AG04450 (cell line): ENCODE data around the gene GNPTAB. TPM values are rescaled to one million over a fixed set of nuclear protein-coding genes. Genes with fewer than 3 reads are reported as not detected.

ENCODE experiments used
- CTCF ChIA-PET: fragments of 300-600, 350-600 bp; formaldehyde crosslinking; extraction: SDS; loops from one replicate; lab custom pipeline; 2022; ENCODE audit warnings: antibody characterized with exemption, inconsistent platforms; lab: Charles Lee
- POLR2A ChIA-PET: fragments of 350-600 bp; formaldehyde crosslinking; extraction: SDS; loops from one replicate; lab custom pipeline; 2021; ENCODE audit warnings: antibody characterized with exemption, inconsistent platforms; lab: Yijun Ruan, JAX
- DNase-seq: peaks from one replicate; pipeline ENCODE4 v3.0.0-alpha.2; 2011; ENCODE audit warnings: low read depth, low spot score
- H3K27ac ChIP-seq: one replicate; pipeline ENCODE4 v1.5.1; 2012; ENCODE audit warnings: low read depth, low read length, control low read depth
- H3K27me3 ChIP-seq: one replicate; pipeline ENCODE4 v1.6.0; 2012; ENCODE audit warnings: low read length; ENCODE audit not compliant: control insufficient read depth, insufficient read depth
- H3K4me3 ChIP-seq: 2 replicates; pipeline ENCODE4 v1.5.1; 2011; ENCODE audit warnings: mild to moderate bottlenecking, low read depth, low read length, control low read depth
- H3K9me3 ChIP-seq: 2 replicates; pipeline ENCODE4 v1.5.1; 2012; ENCODE audit warnings: low read length; ENCODE audit not compliant: control insufficient read depth, insufficient read depth
- polyA plus RNA-seq: library from polyadenylated mRNA; depleted of rRNA; stranded (reverse); fragments of >200 nt; gene quantifications from 2 replicates; pipeline ENCODE4 v1.2.3, GENCODE V29; 2011
- TF ChIP-seq, protein P1 (sequence below): IDR thresholded peaks from 2 replicates; pipeline ENCODE4 v1.5.1; 2011; ENCODE audit warnings: low read depth, low read length, control low read depth, inconsistent platforms

Gene GNPTAB
- polyA plus RNA-seq, 1 experiment: 34.3 TPM

GRCh38 chr12:101852998-101853397 is 22.2 kb upstream of the GNPTAB start:
- Histone ChIP-seq H3K27ac (no peak overlapping the region), H3K9me3 (no peaks in the 10 kb centered on the region), H3K27me3 (no peaks in the 10 kb centered on the region), H3K4me3 (no peak overlapping the region)
- POLR2A ChIA-PET: interaction anchor here (0.6 kb wide), 1 partner anchor 11 kb away, joined by 3 read pairs; no protein-coding TSS in a partner anchor
- CTCF ChIA-PET: interaction anchor here (0.6 to 6.5 kb wide), 5 partner anchors 10 to 632 kb away, joined by 3 to 59 read pairs (median 4); no protein-coding TSS in a partner anchor
- DNase-seq: no peak
- TF ChIP-seq, protein P1, sequence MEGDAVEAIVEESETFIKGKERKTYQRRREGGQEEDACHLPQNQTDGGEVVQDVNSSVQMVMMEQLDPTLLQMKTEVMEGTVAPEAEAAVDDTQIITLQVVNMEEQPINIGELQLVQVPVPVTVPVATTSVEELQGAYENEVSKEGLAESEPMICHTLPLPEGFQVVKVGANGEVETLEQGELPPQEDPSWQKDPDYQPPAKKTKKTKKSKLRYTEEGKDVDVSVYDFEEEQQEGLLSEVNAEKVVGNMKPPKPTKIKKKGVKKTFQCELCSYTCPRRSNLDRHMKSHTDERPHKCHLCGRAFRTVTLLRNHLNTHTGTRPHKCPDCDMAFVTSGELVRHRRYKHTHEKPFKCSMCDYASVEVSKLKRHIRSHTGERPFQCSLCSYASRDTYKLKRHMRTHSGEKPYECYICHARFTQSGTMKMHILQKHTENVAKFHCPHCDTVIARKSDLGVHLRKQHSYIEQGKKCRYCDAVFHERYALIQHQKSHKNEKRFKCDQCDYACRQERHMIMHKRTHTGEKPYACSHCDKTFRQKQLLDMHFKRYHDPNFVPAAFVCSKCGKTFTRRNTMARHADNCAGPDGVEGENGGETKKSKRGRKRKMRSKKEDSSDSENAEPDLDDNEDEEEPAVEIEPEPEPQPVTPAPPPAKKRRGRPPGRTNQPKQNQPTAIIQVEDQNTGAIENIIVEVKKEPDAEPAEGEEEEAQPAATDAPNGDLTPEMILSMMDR: no peak

DNA sequence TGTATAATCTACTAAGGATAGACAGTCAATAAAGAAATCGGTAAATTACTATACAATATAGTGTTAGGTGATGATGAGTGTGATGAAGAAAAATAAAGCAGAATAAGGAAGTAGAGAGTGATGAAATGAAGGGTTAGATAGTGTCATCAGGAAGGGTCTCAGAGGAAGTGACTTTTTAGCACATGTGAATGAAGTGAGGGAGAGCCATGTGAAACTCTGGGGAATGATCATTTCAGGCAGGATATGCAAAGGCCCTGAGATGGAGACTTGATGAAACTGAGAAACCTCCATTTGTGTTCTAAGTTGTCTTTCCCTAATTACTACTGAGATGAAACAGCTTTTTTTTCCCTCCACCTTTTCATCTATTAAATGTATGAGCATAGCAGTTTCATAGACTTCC is 19.4 kb upstream of the GNPTAB start:
- Histone ChIP-seq H3K27me3 (no peaks in the 10 kb centered on the region), H3K9me3 (no peaks in the 10 kb centered on the region), H3K4me3 (no peak overlapping the region), H3K27ac (no peak overlapping the region)
- ChIA-PET POLR2A (no interaction called here), CTCF (interaction anchor here (0.7 to 6.5 kb wide), 3 partner anchors 11 to 76 kb away, joined by 3 to 59 read pairs (median 5); no protein-coding TSS in a partner anchor)
- no peak for DNase-seq
- TF ChIP-seq, protein P1: no peak

- TF ChIP-seq, protein P1: no peak
- POLR2A ChIA-PET: interaction anchor here (0.7 kb wide), 1 partner anchor 44 kb away, joined by 3 read pairs; no protein-coding TSS in a partner anchor
- no peaks in the 10 kb centered on the region for H3K27me3 ChIP-seq
- H3K27ac ChIP-seq: no peak overlapping the region
- no peak for DNase-seq
- no peaks in the 10 kb centered on the region for H3K9me3 ChIP-seq
- H3K4me3 ChIP-seq: no peak overlapping the region
- CTCF ChIA-PET: interaction anchor here (2.2 to 6.5 kb wide), 2 partner anchors 8 to 16 kb away, joined by 7 to 59 read pairs; partner anchors contain the start of gene GNPTAB
Observed at GRCh38 chr12:101847325-101847724, 16.6 kb upstream of the GNPTAB start.

GRCh38 chr12:101845137-101845711 is 14.5 kb upstream of the GNPTAB start:
- Histone ChIP-seq H3K27me3 (no peaks in the 10 kb centered on the region), H3K27ac (no peak overlapping the region), H3K4me3 (no peak overlapping the region), H3K9me3 (no peaks in the 10 kb centered on the region)
- TF ChIP-seq, protein P1: no peak
- POLR2A ChIA-PET: interaction anchor here (0.6 kb wide), 1 partner anchor 32 kb away, joined by 3 read pairs; the partner anchor contains the start of gene DRAM1
- CTCF ChIA-PET: no interaction called here
- DNase-seq: no peak

GRCh38 chr12:101841069-101841468 is 10.3 kb upstream of the GNPTAB start:
- Histone ChIP-seq H3K27ac (no peak overlapping the region), H3K9me3 (no peaks in the 10 kb centered on the region), H3K27me3 (no peaks in the 10 kb centered on the region), H3K4me3 (no peak overlapping the region)
- POLR2A ChIA-PET: interaction anchor here (0.7 kb wide), 1 partner anchor 36 kb away, joined by 11 read pairs; the partner anchor contains the start of gene DRAM1
- TF ChIP-seq, protein P1: no peak
- CTCF ChIA-PET: interaction anchor here (1.1 to 5.6 kb wide), 13 partner anchors 9 to 438 kb away, joined by 3 to 97 read pairs (median 6); partner anchors contain the start of gene GNPTAB
- DNase-seq: no peak
